RPMI8226 (cell line): ENCODE results near the gene ECI1.
"Not testable (repeated sequence)": the region's sequence is repeated elsewhere in the genome, so short reads cannot be mapped to it uniquely, and the experiment has no call there.

Experiments used
- DNase-seq: peaks from one replicate; pipeline ENCODE4 v3.0.0-alpha.2; 2015

Gene ECI1

DNA sequence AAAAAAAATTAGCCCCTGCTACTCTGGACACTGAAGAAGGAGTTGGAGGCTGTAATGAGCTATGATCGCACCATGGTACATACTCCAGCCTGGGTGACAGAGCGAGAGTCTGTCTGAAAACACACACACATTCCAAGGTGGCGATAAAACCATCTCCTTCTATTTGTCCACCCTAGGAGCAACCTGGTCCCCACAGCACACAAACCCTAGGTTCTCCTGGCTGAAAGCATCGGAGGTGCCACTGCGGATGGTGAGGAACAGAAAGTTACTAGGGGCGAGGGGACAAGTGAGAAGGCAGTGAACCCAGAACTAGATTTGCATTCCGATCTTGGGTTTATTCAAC is 1.4 kb upstream of the ECI1 start:
- no peak for DNase-seq

DNA sequence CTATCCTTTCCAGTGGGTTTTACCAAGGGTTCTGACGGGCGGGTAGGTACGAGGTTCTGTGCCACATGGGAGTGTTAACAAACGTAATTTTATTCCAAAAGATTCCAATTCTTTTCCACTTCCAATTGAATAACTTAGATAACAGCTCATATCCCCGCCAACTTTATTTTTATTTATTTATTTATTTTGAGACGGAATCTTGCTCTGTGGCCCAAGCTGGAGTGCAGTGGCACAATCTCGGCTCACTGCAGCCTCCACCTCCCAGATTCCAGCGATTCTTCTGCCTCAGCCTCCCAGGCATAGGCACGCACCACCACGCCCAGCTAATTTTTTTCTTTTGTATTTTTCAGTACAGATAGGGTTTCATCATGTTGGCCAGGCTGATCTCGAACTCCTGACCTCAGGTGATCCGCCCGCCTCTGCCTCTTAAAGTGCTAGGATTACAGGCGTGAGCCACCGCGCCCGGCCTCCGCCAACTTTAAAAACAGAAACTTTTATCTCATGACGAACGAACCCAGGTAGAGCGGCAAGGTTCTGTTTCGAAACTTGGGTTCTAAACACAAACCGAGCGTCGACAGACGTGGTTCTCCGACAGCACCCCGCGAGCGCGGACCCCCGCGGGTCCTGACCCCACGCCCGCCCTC is 613 bp downstream of the ECI1 start:
- DNase-seq: no peak

DNA sequence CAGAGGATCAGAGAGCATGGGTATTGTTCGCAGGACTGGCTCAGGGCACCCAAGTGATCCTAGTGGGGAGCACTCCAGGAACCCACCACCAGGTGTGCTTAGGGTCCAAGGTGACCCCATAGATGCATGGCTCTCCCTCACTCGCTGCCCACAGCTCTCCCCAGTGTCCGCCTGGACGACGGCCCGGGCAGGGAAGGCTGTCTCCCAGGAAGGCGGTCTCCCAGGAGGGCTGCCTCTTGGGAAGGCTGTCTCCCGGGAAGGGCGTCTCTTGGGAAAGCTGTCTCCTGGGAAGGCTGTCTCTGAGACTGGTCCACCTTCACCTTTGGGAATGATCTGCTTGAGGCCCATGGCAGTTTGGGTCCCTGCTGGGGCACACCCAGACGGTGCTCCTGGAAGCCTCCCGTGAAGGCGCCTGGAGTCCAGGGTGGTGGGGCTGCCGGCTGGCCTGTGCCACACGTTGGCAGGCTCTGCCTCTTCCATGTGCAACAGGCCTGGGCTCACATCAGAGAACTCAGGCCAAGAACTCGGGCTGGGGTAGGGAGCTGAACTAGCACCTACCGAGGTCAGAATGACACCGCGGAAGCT is 5.0 kb downstream of the ECI1 start:
- DNase-seq: no peak

DNA sequence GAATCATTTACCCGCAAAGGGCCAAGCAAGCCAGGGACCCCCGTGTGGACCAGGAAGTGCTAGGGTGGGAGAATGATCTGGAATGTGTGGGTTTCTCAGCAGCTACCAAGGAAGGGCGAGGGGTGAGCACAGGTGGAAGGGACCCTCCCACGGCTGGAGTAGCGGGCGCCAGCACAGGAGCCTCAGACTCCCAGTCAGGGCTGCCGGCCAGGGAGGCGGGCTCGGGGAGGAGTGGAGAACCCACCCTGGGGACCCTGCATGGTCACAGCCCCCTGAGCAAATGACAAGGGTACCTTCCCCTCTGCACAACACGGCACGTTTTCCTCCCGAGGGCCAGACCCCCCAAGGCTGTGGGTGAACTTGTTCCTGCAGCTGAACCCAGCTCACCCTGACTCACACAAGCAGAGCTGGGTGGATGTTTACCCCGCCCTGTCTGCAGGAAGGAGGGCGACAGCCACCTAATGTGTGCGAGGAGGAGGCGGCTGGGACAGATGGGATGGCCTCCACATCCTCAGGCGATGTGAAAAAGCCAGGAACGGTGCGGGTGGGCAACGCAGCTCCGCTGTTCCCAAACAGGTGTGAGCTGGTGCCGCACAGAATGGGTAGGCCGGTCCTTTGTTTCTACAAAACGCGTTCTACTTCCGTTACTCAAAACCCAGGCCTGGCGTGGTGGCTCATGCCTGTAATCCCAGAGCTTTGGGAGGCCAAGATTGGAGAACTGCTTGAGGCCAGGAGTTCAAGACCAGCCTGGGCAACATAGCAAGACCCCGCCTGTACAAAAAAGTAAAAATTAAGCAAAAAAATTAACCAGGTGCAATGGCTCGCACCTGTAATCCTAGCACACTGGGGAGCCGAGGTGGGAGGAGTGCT is 6.2 kb downstream of the ECI1 start:
- DNase-seq: no peak

DNA sequence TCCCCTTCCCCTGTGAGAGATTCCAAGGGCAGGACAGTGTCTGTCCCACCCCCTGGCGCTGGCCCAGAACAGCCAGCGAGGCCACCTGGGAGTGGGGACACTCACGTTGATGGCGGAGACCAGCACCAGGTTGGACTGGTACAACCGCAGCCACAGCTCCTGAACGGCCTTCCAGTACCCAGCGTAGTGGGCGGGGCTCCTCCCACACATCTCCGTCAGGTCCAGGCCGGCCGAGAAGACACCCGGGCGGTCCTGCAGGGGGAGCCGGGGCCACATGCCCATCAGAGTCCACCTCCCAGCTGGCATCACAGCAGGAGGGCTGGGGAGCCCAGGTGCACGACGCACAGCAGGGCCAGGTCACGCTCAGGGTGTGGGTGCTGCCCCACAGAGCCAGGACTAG is 7.1 kb downstream of the ECI1 start:
- no peak for DNase-seq

DNA sequence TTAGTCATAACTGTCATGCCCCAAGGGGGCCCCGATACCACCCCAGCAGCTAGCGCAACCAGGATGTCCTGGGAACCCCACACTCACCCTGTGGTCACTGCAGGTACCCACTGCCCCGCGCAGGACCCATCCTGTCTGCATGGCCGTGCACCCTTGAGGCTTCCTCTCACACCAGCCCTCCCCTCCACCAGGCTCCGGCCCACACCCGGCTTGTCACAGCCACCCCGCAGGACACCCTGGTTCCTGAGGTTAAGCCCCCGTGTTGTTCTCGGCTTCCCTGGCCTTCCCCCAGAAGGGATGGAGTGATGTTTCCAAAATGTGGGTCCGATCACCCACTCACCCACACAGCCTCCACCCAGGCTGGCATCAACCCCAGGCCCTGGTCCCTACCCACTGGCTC is 7.6 kb downstream of the ECI1 start:
- no peak for DNase-seq

DNA sequence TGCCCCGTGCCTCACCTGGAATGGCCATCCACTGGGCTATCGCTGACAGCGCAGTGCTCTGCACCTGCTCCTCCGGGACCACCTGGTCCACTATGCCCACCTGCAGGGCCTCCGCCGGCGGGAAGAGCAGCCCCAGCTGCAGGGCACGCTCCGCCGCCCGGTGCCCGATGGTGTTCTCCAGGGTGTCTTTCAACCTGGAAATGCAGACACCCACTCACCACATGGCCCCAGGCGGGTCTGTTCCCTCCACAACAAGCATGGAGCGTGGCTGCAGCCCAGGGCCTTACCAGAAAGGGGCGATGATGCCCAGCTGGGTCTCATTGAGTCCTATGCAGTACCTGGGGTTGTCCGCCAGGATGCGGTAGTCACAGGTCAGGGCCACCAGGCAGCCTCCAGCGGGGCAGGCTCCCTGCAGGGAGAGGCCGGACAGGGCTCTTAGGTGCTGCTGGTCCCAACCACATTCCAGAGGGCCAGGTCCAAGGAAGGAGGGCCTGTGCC is 8.3 kb downstream of the ECI1 start:
- DNase-seq: no peak

DNA sequence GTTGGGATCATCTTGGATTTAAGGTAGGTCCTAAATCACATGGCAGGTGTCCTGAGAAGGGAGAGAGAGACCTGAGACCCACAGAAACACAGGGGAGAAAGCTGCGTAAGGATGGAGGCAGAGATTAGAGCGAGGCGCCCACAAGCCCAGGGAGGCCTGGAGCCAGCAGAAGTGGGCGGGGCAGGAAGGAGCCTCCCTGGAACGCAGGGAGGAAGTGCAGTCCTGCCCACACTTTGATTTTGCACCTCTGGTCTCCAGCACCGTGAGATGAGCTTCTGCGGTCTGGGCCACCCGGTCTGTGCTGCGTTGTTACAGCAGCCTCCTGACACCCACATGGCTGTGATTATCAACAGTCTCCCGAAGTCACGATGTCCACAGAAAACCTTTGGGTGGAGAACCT is 8.8 kb downstream of the ECI1 start:
- DNase-seq: no peak

DNA sequence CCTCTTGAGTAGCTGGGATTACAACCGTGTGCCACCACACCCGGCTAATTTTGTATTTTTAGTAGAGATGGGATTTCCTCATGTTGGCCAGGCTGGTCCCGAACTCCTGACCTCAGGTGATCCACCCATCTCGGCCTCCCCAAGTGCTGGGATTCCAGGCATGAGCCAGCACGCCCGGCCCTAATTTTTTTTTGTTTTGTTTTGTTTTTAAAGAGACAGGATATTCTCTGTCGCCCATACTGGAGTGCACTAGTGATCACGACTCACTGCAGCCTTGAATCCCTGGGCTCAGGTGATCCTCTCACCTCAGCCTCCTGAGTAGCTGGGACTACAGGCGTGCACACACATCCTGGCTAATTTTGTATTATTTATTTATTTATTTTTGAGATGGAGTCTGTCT is 11.1 kb downstream of the ECI1 start:
- DNase-seq: not testable (repeated sequence)

DNA sequence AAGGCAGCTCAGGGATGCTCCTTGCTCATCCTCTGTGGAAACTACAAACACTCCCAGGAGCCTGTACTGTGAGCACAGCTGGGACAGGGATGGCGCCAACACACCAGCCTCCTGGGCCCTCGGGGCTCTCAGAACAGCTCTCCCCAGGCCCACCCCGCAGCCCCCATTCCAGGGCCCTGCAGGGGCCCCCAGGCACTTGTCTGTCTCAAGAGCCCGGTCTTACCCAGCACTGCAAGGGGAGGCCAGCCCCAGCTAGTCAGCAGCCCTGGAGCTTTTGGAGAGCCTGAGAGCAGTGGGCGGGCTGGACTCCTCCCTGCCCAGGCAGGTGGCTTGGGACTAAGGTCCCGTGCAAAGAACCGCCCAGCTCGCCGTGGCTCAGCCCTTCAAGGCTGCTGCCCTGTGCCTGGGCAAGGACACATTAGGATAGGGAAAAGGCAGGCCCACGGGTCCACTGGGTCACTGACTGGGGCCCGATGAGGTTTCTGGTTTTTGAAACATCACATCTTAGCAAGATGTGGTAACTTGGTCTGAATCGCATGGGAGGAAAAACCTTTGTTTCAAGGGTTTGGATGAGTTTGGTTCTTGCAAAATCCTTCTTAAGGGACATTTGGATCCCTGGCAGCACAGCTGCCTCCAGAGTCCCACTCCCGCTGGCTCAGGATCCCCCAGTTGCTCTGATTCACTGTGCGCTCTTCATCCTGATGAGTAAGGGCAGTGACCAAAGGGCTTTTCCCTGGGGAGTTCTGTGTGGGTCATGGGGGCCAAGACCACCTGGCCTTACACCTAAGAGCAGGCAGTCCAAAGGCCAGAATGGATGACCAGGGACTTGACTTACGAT is 12.3 kb downstream of the ECI1 start:
- DNase-seq: no peak

DNA sequence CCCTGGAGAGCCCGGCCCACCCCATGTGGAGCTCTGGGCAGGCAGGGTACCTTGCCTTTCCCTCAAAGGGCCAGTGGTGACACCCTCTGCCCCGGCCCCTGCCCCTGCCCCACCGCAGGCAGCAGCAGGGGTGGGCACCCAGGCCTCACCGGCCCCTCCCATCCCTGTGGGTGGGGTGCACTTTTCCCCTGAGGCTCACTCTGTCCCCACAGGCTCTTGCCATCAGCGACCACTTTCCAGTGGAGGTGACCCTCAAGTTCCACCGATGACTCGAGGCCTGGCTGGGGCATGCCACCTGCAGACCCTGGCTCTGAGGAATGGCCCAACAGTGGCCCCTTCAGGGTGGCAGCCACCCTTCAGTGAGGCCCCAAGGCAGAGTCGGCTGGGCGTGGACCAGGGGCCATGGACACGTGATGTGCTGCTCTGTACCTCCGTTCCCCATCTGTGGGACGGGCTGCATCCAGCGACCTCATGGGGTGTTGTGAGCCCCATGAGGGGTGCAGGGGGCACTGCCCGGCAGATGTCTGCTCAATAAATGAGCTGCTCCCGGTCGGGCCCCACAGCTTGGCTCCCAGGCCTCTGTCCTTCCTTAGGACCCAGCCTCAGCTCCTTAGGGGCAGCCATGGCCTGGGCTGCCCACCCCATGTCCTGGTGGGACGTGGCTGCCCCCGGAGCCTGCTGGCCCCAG is 13.1 kb downstream of the ECI1 start:
- no peak for DNase-seq

DNA sequence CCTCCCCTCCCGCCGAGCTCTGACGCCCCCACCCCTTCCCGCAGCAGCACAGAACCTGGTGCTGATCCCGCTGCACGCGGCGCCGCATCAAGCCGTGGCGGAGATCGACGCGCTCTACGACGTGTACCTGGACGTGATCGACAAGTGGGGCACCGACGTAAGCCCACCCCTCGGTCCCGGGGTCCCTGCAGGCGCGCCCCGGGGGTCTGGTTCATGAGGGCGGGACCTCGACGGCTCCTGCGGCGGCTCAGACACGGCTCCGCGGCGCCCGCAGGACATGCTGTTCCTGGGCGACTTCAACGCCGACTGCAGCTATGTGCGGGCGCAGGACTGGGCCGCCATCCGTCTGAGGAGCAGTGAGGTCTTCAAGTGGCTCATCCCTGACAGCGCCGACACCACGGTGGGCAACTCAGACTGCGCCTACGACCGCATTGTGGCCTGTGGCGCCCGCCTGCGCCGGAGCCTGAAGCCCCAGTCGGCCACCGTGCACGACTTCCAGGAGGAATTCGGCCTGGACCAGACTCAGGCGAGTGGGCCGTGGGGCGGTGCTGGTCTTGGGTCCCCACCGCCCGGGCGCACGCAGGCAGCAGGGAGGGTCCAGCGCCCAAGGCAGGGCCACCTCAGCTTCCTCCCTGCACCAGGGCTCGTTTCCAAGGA is 13.8 kb downstream of the ECI1 start:
- no peak for DNase-seq

DNA sequence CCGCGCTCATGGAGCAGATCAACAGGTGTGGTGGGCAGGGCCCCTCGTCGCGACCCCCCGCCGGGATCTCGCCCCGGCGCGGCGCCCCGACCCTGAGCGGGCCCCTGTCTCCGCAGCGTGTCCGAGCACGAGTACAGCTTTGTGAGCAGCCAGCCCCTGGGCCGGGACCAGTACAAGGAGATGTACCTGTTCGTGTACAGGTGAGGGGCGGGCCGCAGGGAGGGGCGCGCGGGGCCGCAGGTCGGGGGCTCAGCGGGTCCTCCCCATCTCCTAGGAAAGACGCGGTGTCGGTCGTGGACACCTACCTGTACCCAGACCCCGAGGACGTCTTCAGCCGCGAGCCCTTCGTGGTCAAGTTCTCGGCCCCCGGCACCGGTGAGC is 14.3 kb downstream of the ECI1 start:
- DNase-seq: no peak

DNA sequence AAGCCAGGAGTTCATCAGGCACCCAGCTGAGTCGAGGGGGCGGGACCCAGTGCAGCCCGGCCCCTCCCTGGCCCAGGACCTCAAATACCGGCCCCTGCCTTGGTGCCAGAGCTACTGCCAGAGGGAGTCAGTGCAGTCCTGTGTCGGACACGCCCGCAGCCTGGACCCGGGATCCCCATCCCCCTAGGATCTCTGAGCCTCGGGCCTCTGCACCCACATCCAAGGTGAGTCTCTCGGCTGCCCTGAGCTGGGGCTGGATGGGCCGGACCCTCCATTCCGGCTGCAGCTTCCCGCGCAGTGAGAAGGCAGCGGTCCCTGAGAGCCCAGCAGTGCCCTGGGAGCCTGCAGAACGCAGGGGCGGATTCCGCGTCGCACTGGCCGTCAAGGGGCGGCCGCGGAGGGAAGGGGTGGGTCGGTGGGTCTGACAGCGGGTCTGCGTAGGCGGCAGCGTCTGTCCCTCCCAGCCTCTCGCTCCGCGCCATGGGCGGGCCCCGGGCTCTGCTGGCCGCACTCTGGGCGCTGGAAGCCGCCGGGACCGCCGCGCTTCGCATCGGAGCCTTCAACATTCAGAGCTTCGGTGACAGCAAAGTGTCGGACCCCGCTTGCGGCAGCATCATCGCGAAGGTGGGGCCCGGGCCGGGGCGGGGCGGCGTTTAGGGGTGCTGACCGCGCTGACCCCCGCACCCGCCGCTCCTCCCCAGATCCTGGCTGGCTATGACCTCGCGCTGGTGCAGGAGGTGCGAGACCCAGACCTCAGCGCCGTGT is 14.9 kb downstream of the ECI1 start, which contains the start of gene DNASE1L2:
DNASE1L2 (plus strand) TSS at position 108 of the 765 bp plus-strand sequence; CDS start at position 481, 373 bp downstream.
- DNase-seq: no peak

DNA sequence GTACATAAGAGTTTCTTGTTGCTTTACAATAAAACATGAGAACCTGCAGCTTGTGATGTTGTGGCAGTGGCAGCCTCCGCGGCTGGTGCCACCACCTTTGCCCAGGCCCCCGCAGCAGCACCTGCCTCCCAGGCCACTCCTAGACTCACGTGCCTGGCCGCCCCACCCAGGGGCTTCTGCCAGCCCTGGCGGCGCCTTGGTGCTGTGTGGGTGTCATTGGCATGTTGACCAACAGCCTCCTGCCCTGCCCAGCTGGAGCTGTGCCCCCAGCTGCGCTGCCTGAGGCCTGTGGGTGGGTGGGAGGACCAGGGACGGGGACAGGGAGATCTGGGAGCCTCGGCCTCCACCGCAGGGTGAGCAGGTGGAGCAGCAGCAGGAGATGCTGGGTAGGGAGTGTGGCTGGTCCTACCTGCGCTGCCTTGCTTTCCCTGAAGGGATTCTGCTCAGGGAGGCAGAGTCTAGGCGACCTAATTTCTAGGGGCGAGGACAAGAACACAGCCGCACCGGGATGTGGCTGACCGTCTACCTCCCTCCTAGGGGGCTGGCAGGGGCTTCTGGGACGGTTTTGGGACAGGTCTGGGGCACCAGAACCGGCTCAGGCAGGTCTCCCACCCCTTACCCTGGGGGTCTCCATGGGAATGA is 15.6 kb downstream of the ECI1 start:
- DNase-seq: no peak

DNA sequence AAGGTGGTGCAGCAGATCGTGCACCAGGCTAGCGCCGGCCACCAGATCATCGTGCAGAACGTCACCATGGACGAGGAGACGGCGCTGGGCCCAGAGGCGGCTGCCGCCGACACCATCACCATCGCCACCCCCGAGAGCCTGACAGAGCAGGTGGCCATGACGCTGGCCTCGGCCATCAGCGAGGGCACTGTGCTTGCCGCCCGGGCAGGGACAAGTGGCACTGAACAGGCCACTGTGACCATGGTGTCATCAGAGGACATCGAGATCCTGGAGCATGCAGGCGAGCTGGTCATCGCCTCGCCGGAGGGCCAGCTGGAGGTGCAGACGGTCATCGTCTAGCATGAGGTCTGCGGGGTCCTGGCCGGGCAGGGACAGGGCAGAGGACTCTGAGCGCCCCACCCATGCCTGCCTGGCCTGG is 16.1 kb downstream of the ECI1 start:
- no peak for DNase-seq

DNA sequence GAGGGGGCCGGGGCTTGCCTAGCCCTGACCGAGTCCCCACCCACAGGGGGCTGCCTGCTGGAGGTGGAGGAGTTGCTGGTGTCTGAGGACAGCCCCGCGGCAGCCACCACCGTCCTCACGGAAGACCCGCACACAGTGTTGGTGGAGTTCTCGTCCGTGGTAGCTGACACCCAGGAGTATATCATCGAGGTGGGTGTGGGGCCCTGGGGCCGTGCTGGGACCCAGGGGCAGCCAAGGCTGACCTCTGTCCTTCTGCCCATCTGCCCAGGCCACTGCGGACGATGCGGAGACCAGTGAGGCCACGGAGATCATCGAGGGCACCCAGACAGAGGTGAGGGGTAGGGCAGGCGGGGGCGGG is 16.6 kb downstream of the ECI1 start:
- no peak for DNase-seq

DNA sequence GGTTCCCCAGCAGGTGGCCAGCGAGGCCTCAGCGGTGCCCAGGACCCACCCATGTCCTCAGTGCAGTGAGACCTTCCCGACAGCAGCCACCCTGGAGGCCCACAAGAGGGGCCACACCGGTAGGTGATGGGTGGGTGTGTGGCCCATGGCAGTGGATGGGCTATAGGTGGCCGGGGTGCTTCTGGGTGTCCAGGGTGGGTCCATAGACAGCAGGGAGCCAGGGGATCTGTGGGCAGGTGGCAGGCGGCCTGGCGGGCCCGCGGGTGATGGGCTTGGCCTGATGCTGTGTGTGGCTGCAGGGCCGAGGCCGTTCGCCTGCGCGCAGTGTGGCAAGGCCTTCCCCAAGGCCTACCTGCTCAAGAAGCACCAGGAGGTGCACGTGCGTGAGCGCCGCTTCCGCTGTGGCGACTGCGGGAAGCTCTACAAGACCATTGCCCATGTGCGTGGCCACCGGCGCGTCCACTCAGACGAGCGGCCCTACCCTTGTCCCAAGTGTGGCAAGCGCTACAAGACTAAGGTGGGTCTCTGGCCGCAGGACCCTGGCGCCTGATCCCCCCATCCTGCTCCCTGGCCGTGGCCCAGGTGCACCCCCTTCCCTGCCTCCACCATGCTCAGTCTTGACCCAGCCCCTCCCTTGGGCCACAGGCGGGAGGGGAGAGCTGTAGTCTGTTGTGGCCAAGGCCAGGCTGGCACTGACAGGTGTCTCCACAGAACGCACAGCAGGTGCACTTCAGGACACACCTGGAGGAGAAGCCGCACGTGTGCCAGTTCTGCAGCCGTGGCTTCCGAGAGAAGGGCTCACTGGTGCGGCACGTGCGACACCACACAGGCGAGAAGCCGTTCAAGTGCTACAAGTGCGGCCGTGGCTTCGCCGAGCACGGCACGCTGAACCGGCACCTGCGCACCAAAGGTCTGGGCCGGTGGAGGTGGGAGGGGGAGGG is 17.2 kb downstream of the ECI1 start:
- no peak for DNase-seq

DNA sequence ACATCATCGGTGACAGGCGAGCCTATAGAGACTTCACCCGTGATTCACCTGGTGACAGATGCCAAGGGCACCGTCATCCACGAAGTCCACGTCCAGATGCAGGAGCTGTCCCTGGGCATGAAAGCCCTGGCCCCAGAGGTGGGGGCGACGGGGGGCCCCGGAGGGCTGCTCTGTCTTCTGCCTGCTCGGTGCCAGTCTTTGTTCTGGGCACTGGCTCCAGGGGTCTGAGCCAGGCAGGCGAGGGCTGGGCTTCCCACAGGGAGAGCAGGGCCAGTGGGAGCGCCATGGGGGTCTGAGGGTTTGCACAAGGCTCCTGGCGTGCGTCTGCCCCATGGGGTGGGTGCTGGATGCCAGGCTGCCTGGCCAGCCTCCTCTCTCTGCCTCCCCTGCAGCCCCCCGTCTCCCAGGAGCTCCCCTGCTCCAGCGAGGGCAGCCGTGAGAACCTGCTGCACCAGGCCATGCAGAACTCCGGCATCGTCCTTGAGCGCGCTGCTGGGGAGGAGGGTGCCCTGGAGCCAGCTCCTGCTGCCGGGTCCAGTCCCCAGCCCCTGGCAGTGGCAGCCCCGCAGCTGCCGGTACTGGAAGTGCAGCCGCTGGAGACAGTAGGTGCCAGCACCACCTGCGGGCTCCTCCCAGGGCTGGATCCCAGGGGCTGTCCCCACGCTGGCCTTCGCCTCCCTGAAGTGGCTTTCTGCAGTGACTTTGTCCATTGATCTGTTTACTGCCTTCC is 18.2 kb downstream of the ECI1 start:
- no peak for DNase-seq
